Cardiac fibroblast (primary cell): ENCODE results near the gene SMG6.

Source experiments
- DNase-seq, 2 donors: peaks; one replicate each; pipeline versions ENCODE4 v3.0.0 to v3.0.0-alpha.2; 2010; ENCODE audit warnings: low read depth in 2 of 2
- H3K4me3 ChIP-seq, 2 donors: replicated peaks in 1 of 2; 1 replicate in 1 of 2; 2 replicates in 1 of 2; pipeline ENCODE4 v1.5.1; 2011; ENCODE audit warnings: low read depth in 2 of 2, low read length in 2 of 2, mild to moderate bottlenecking in 2 of 2, moderate library complexity in 1 of 2
- CTCF ChIP-seq: IDR thresholded peaks from one replicate; pipeline ENCODE4 v1.5.1; 2011; ENCODE audit warnings: low read depth, mild to moderate bottlenecking, low read length, inconsistent platforms

Gene SMG6

GRCh38 chr17:2303204-2304188 lies at the start of gene SMG6, which contains the start of gene SRR:
Gene SMG6 (minus strand): TSS chr17:2303785. CDS start chr17:2303720, 65 bp downstream.
Gene SRR (plus strand): TSS chr17:2303950. CDS start chr17:2315561, 11,611 bp downstream.
- peak; percentile 89 to 91 for DNase-seq
- TF ChIP-seq CTCF = no peak
- peak within 1 kb of the TSS; percentile 93 for H3K4me3 ChIP-seq

- no peak overlapping the region for H3K4me3 ChIP-seq
- DNase-seq = no peak
- no peak for TF ChIP-seq CTCF
Observed at GRCh38 chr17:2351269-2351668, 47.7 kb upstream of the SMG6 start.

GRCh38 chr17:2347805-2348685 lies 44.5 kb upstream of the SMG6 start:
- TF ChIP-seq CTCF = no peak
- peak; percentile 47 to 75 for DNase-seq
- H3K4me3 ChIP-seq = no peak overlapping the region

GRCh38 chr17:2346475-2346874 lies 42.9 kb upstream of the SMG6 start:
- TF ChIP-seq CTCF = no peak
- H3K4me3 ChIP-seq = no peak overlapping the region
- DNase-seq = no peak

- peak in 1 of 2 donors; percentile 74 for DNase-seq
- no peak for TF ChIP-seq CTCF
- no peak overlapping the region for H3K4me3 ChIP-seq
Observed at GRCh38 chr17:2344528-2344927, 40.9 kb upstream of the SMG6 start.

- no peak for TF ChIP-seq CTCF
- DNase-seq = no peak
- H3K4me3 ChIP-seq = no peak overlapping the region
Observed at GRCh38 chr17:2343421-2343820, 39.8 kb upstream of the SMG6 start.
